K562 treated with DMSO at 1 percent for 12 hours (cell line): ENCODE results near the gene RNPEP. TPM values are rescaled to one million over a fixed set of nuclear protein-coding genes. Genes with fewer than 3 reads are reported as not detected.

ENCODE experiments used
- total RNA-seq: library from RNA; unstranded; fragments of 300-600 nt; gene quantifications from 2 replicates; pipeline ENCODE4 v1.2.3, GENCODE V29; 2022; ENCODE audit not compliant: insufficient read depth

RNPEP gene, protein sequence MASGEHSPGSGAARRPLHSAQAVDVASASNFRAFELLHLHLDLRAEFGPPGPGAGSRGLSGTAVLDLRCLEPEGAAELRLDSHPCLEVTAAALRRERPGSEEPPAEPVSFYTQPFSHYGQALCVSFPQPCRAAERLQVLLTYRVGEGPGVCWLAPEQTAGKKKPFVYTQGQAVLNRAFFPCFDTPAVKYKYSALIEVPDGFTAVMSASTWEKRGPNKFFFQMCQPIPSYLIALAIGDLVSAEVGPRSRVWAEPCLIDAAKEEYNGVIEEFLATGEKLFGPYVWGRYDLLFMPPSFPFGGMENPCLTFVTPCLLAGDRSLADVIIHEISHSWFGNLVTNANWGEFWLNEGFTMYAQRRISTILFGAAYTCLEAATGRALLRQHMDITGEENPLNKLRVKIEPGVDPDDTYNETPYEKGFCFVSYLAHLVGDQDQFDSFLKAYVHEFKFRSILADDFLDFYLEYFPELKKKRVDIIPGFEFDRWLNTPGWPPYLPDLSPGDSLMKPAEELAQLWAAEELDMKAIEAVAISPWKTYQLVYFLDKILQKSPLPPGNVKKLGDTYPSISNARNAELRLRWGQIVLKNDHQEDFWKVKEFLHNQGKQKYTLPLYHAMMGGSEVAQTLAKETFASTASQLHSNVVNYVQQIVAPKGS
- 113 and 188 TPM in 2 replicates for total RNA-seq

DNA sequence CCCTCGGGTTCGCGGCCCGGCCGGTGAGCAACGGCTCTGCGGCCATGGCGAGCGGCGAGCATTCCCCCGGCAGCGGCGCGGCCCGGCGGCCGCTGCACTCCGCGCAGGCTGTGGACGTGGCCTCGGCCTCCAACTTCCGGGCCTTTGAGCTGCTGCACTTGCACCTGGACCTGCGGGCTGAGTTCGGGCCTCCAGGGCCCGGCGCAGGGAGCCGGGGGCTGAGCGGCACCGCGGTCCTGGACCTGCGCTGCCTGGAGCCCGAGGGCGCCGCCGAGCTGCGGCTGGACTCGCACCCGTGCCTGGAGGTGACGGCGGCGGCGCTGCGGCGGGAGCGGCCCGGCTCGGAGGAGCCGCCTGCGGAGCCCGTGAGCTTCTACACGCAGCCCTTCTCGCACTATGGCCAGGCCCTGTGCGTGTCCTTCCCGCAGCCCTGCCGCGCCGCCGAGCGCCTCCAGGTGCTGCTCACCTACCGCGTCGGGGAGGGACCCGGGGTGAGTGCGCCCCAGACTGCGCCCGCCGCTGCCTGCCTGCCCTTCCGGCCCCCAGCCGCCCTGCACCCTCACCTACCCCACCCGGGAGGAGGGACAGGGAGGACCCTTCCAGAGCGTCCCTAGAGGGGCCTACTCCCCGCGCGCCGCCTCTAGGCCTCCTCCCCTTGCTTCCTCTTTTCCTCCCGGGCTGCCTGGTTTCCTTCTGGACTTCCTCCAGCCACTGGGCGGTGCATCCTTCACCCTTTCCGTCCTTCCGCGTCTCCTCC, at the start of gene RNPEP:
Gene RNPEP (plus strand): TSS at position 26 of the 757 bp plus-strand sequence. CDS start 19 bp downstream, at position 45.

DNA sequence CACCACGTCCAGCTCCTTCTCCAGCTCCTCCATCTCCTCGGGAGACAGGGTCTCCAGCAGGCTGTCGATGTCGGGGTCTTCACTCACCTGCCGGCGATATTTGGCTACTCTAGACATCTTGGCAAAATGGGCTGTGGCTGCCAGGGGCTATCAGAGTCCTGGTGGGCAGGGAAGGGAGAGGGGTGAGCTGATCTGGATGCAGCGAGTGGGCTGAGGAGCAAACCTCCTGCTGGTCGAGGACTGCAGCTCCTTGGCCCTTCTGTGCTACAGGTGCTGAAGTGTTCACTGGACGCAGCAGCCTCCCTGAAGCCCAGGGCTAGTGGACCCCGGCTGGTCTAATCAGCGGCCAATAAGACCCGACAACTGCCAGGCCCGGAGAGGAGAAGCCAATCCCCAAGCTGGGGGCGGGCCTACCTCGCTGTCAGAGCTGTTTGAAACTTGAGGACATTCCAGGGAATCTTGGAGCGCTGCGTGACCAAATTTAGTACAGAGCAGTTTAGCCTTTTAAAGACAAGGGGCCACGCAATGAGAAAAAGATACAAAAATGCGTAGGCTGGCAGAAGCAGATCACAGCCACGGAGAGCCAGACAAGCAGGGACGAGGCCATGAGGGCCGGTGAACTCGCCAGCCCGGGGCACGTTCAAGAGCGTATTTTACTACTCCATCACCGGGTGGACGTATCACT, 36.1 kb upstream of the RNPEP start, which contains the start of gene LMOD1:
Gene LMOD1 (minus strand): TSS at position 325 of the 685 bp plus-strand sequence. CDS start 208 bp downstream, at position 117.

DNA sequence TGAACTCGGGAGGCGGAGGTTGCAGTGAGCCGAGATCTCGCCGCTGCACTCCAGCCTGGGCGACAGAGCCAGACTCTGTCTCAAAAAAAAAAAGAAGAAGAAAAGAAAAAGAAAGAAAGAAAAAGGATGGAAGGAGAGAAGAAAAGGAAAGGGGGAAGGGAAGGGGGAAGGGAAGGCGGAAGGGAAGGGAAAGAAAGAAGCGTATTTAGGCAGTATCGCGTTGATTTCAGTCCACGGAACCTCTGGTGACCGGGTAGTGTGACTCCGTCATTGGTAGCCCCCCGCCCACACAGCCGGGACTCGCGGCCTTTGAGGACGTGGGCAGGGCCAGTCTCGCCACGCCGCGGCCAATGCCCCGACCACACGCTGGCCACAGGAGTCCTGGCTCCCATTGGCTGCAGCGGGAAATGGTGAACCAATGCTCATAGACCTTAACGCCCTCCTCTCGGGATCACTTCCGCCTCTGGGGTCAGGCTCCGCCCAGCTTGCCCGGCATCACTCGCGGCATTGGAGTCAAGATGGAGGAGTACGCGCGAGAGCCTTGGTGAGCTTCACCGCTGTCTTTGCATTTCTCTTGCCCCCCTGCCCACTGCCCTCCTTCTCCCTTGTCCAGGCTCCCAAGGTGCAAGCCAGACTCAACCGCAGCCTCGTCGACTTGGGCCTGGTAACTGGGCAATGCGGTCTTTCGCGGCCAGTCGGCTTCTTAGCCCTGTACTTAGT, 27.3 kb upstream of the RNPEP start, which contains the start of gene TIMM17A:
Gene TIMM17A (plus strand): TSS at position 495 of the 720 bp plus-strand sequence. CDS start 24 bp downstream, at position 519.

DNA sequence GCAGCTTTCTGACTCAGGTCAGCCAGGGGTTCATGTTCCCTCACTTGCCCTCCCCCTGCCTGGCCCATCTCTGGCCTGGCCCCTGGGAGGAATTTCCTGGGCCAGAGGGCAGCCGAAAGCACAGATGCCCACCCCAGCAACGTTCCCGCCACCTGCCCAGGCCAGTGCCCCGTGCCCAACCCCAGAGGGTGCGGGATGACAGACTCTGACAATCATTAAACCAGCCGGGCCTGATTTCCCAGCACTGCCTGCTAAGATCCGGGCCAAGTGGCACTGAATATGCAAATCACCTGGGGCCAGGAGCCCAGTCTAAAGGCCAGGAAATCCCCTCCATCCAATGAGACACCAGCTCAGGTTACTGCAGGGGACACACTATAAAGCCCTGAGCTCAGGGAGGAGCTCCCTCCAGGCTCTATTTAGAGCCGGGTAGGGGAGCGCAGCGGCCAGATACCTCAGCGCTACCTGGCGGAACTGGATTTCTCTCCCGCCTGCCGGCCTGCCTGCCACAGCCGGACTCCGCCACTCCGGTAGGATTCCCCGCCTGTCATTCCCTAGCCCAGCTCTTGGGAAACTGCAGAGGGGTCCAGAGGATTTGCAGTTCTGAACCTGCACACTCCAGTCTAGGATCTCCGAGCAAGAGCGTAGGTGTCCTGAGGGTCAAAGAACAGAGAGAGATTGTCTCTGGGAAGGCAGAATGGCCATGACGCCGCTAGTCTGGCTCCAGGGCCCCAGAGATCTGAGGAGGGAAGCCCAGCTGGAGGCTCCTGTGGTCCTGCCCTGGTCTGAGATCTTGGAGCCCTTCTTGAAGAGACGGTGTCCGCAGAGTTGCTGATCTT, 27.9 kb downstream of the RNPEP start, which contains the start of gene ELF3:
Gene ELF3 (plus strand): TSS at position 408 of the 836 bp plus-strand sequence. CDS start 550 bp downstream, outside the sequence.

Other genes with a start within 250 kb of the RNPEP start
- gene IPO9, start 153.5 kb upstream of the RNPEP start, total RNA-seq, result 16.4 and 58.9 TPM in 2 replicates
- 2.0 and 2.9 TPM in 2 replicates for gene SHISA4, start 93.8 kb upstream of the RNPEP start, total RNA-seq
- 1.4 and 3.1 TPM in 2 replicates for gene LMOD1, start 36.1 kb upstream of the RNPEP start, total RNA-seq
- 82.6 and 95.4 TPM in 2 replicates for gene TIMM17A, start 27.1 kb upstream of the RNPEP start, total RNA-seq
- 0.85 and 2.0 TPM in 2 replicates for gene ELF3, start 27.9 kb downstream of the RNPEP start, total RNA-seq
- gene GPR37L1, start 140.3 kb downstream of the RNPEP start, total RNA-seq, result not detected in 2 replicates
- gene ARL8A, start 162.1 kb downstream of the RNPEP start, total RNA-seq, result 27.5 and 32.8 TPM in 2 replicates
- 29.6 and 53.9 TPM in 2 replicates for gene PTPN7, start 178.0 kb downstream of the RNPEP start, total RNA-seq
- gene LGR6, start 211.2 kb downstream of the RNPEP start, total RNA-seq, result not detected in 2 replicates